ENCODE data around the gene NCEH1. TPM values are rescaled to one million over a fixed set of nuclear protein-coding genes. Genes with fewer than 3 reads are reported as not detected.
A peak's percentile ranks its signal among the peaks of the same experiment; 100 is the strongest.

The NCEH1 gene
- total and polyA plus RNA-seq, 7 donors = 1.6 to 12.8 (median 3.2) TPM

DNA sequence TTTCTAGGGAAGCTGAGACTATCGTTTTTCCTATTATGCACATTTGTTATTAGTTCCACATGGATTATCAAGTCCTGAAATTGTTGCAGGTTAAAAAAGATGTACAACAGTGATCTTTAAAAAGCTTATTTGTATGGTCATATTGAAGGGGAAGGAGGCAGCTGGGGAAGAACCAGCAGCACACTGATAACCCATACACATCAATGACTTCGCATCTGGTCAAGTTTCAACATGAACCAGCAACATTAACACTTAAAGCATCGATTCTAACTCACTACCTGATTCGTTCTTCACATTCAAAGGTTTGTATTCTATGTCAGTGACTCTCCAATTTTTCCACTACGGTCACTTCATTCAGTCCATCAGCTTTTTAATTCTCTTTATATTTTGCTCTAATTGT is 56.4 kb downstream of the NCEH1 start:
- 93 to 94% methylated on average over 5 of the region's 5 CpGs for WGBS, 2 donors
- no peak for DNase-seq
- Histone ChIP-seq H3K9me3 (no peaks in the 10 kb centered on the region), H3K27ac (no peak overlapping the region), H3K4me3 (no peak overlapping the region), H3K36me3 (no peaks in the 10 kb centered on the region), H3K27me3 (no peaks in the 10 kb centered on the region), H3K4me1 (peaks cover 0 to 6% (median 0%) of the 10 kb centered on the region in 4 donors)
- intact Hi-C loops (cut with DNase I) = no loop called here
- no peak for TF ChIP-seq POLR2AphosphoS5 (IDR thresholded peaks at IDR 0.05)
- TF ChIP-seq POLR2A (IDR thresholded peaks at IDR 0.05) = no peak
- no peak for TF ChIP-seq EP300 (IDR thresholded peaks at IDR 0.05)

DNA sequence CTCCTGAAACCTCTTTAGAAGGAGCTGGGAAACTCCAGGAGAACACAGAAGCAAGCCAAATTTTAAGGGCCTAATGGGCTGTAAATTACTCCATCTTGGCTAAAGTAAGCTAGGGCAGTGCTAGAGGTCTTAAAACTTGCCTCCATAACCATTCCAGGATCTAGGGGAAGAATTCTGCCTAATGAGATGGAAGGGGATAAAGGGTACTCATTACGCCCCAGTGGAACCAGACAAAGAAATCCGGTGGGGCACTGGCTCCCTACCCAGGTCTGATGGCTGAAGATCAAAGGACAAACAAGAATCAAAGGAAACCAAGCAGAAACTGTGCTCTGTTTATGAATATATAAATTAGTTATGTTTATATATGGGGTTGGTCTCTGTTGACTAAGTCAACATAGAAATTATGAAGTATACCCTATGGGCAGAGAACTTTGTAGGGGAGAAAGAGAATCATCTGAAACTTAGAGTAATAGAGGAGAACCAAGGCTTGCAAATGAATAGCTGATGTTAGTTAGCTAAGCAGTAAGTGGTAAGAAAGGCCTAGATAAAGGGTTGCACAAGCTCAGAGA is 57.8 kb downstream of the NCEH1 start:
- Histone ChIP-seq H3K27me3 (no peaks in the 10 kb centered on the region), H3K27ac (no peak overlapping the region), H3K4me1 (peaks cover 0 to 12% (median 0%) of the 10 kb centered on the region in 4 donors), H3K9me3 (no peaks in the 10 kb centered on the region), H3K4me3 (no peak overlapping the region), H3K36me3 (no peaks in the 10 kb centered on the region)
- 21 to 72% methylated on average over 2 of the region's 2 CpGs for WGBS, 2 donors
- TF ChIP-seq EP300 (IDR thresholded peaks at IDR 0.05) (no peak), POLR2AphosphoS5 (IDR thresholded peaks at IDR 0.05) (no peak)
- intact Hi-C loops (cut with DNase I) = no loop called here
- no peak for DNase-seq

DNA sequence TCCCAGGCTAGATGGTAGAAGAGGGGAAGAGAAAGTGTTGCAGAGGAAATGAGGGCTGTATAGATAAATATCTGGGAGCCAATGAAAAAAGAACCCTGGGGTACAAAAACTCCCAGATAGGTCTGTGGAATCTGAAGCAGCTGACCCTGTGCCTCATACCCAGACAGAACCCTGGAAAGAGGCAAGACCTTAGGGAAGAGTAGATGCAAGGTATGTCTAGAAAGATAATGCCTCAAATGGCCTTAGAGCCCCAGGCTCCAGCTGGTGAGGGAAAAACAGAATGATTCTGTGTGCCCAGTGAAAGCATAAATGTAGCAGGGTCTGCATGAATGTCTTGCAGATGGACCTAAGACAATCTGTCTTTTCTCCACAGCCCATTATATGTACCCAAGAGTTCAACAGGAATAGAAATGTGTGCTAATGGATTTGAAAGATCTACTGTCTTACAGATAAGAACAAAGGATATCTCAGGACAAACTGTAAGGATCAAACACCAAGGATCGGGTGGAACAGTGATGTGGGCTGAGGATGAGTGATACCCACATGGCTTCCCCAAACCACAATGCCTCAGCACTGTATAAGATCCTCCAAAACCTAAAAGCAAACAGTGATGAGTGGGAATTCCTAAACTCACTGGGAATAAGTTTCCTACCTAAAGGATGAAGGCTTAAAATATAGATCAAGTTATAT is 58.8 kb downstream of the NCEH1 start:
- no peaks in the 10 kb centered on the region for H3K9me3 ChIP-seq
- H3K4me3 ChIP-seq = no peak overlapping the region
- intact Hi-C loops (cut with DNase I) = no loop called here
- H3K27me3 ChIP-seq = no peaks in the 10 kb centered on the region
- TF ChIP-seq, protein P1, sequence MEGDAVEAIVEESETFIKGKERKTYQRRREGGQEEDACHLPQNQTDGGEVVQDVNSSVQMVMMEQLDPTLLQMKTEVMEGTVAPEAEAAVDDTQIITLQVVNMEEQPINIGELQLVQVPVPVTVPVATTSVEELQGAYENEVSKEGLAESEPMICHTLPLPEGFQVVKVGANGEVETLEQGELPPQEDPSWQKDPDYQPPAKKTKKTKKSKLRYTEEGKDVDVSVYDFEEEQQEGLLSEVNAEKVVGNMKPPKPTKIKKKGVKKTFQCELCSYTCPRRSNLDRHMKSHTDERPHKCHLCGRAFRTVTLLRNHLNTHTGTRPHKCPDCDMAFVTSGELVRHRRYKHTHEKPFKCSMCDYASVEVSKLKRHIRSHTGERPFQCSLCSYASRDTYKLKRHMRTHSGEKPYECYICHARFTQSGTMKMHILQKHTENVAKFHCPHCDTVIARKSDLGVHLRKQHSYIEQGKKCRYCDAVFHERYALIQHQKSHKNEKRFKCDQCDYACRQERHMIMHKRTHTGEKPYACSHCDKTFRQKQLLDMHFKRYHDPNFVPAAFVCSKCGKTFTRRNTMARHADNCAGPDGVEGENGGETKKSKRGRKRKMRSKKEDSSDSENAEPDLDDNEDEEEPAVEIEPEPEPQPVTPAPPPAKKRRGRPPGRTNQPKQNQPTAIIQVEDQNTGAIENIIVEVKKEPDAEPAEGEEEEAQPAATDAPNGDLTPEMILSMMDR (IDR thresholded peaks at IDR 0.05) = no peak
- TF ChIP-seq EP300 (IDR thresholded peaks at IDR 0.05) (no peak), POLR2A (IDR thresholded peaks at IDR 0.05) (no peak), POLR2AphosphoS5 (IDR thresholded peaks at IDR 0.05) (no peak)
- H3K36me3 ChIP-seq = no peaks in the 10 kb centered on the region
- 0 to 37% methylated on average over 1 of the region's 1 CpG for WGBS, 2 donors
- H3K27ac ChIP-seq = no peak overlapping the region
- peaks cover 0 to 12% (median 0%) of the 10 kb centered on the region in 4 donors for H3K4me1 ChIP-seq
- DNase-seq = no peak

DNA sequence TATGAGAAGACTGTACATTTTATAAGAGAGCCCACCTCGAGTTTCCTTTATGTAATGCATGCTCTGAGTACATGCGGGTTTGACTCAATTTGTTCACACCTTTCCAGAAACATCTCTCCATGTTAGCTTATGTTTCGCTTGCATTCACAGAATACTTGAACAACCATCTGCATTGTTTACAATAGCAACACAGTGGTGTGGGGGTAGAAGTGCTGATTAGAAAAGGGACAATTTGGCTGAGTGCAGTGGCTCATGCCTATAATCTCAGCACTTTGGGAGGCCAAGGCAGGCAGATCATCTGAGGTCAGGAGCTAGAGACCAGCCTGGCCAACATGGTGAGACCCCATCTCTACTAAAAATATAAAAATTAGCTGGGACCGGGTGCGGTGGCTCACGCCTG is 60.9 kb downstream of the NCEH1 start:
- WGBS, 2 donors = 91 to 92% methylated on average over 6 of the region's 6 CpGs
- no peaks in the 10 kb centered on the region for H3K9me3 ChIP-seq
- intact Hi-C loops (cut with DNase I) = no loop called here
- H3K27me3 ChIP-seq = no peaks in the 10 kb centered on the region
- no peak overlapping the region for H3K4me3 ChIP-seq
- H3K4me1 ChIP-seq = peaks cover 0 to 15% (median 2%) of the 10 kb centered on the region in 4 donors
- no peak for DNase-seq
- no peak overlapping the region for H3K27ac ChIP-seq
- no peak for TF ChIP-seq POLR2AphosphoS5 (IDR thresholded peaks at IDR 0.05)
- TF ChIP-seq EP300 (IDR thresholded peaks at IDR 0.05) = no peak
- TF ChIP-seq, protein P1 (IDR thresholded peaks at IDR 0.05) = no peak
- TF ChIP-seq POLR2A (IDR thresholded peaks at IDR 0.05) = no peak
- H3K36me3 ChIP-seq = no peaks in the 10 kb centered on the region

DNA sequence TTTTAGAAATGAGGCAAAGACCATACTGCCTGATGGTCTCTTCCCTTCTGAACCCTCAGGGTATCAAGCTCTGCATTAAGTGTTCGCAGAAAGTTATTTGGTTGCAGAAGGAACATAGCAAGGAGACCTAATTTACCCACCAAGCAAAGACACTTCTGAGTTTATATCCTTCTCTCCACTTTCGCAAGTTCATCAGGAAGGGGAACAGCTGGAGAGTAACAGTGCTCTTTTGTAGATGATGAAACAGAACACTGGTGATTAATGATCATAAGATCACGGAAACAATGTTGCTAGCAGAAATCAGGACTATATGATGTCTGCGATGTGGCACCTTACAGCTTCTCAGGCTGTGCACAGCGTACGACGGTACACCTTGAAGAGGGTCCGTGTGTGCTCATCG is 62.1 kb downstream of the NCEH1 start:
- 82 to 87% methylated on average over 9 of the region's 9 CpGs for WGBS, 2 donors
- Histone ChIP-seq H3K4me3 (no peak overlapping the region), H3K27ac (peak overlapping the region in 1 of 4 donors; percentile 57), H3K27me3 (no peaks in the 10 kb centered on the region), H3K4me1 (peaks cover 0 to 15% (median 2%) of the 10 kb centered on the region in 4 donors), H3K36me3 (no peaks in the 10 kb centered on the region), H3K9me3 (no peaks in the 10 kb centered on the region)
- peak in 1 of 4 donors; percentile 12 for TF ChIP-seq POLR2AphosphoS5 (IDR thresholded peaks at IDR 0.05)
- no peak for TF ChIP-seq POLR2A (IDR thresholded peaks at IDR 0.05)
- no peak for TF ChIP-seq EP300 (IDR thresholded peaks at IDR 0.05)
- DNase-seq = no peak
- intact Hi-C loops (cut with DNase I) = no loop called here

DNA sequence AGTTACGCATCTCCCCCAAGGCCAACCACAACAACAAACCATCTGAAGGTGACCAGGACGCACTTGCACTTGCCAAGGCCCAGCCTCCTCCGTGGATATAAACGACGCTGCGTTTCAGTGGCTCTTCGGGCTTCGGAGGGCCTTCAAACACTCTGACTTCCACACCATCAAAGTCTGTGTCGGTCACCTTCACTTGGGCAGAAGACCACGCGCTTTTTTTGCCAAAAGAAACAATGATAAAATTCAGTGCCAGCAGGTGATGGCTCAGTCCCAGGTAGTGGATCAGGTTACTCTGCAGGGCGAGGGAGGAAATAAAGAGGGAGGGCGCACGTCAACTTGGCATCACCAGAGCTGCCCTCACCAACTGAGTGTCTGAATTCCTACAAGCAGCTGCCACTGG is 63.0 kb downstream of the NCEH1 start:
- Histone ChIP-seq H3K9me3 (no peaks in the 10 kb centered on the region), H3K27me3 (no peaks in the 10 kb centered on the region), H3K4me3 (no peak overlapping the region), H3K27ac (no peak overlapping the region), H3K36me3 (no peaks in the 10 kb centered on the region), H3K4me1 (peaks cover 0 to 15% (median 2%) of the 10 kb centered on the region in 4 donors)
- intact Hi-C loops (cut with DNase I) = no loop called here
- 76 to 86% methylated on average over 14 of the region's 14 CpGs for WGBS, 2 donors
- TF ChIP-seq, protein P1 (IDR thresholded peaks at IDR 0.05) = no peak
- no peak for TF ChIP-seq POLR2A (IDR thresholded peaks at IDR 0.05)
- TF ChIP-seq EP300 (IDR thresholded peaks at IDR 0.05) = no peak
- no peak for TF ChIP-seq POLR2AphosphoS5 (IDR thresholded peaks at IDR 0.05)
- DNase-seq = no peak

Data from sigmoid colon (tissue), 7 donors.